ENCODE data around the gene POC1A.
A peak's percentile ranks its signal among the peaks of the same experiment; 100 is the strongest.

POC1A gene

DNA sequence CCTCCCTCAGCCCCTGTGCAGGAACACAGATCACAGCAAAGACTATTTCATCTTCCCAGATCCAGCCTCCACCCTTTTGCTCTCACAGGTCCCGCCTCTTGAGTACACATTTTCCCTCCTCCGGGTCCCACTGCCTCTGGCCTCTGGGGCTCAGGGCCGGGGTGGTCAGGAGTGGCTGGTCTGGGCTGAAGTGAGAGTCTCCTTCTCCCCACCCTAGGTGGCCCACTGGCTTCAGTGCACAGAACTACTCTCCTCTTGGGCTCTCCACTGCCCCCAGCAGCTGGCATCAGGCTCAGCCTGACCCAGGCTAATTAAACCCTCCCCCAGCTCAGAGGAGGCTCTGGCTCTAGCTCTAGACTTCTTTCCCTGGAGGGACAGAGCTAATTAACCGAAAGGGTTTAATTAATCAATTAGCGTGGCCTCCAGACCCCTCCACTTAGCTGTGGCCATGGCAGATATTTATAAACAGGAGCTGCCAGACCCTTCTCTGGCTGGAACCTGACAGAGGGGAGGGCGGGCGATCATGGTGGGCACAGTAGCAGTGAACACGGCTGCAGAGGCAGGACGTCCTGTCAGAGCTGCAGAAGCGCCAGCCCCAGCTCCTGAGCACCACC is 113.0 kb downstream of the POC1A start:
- H3K4me3 ChIP-seq (ENCODE audit: low read depth, low read length), result no peak overlapping the region
- TF ChIP-seq, protein P1, sequence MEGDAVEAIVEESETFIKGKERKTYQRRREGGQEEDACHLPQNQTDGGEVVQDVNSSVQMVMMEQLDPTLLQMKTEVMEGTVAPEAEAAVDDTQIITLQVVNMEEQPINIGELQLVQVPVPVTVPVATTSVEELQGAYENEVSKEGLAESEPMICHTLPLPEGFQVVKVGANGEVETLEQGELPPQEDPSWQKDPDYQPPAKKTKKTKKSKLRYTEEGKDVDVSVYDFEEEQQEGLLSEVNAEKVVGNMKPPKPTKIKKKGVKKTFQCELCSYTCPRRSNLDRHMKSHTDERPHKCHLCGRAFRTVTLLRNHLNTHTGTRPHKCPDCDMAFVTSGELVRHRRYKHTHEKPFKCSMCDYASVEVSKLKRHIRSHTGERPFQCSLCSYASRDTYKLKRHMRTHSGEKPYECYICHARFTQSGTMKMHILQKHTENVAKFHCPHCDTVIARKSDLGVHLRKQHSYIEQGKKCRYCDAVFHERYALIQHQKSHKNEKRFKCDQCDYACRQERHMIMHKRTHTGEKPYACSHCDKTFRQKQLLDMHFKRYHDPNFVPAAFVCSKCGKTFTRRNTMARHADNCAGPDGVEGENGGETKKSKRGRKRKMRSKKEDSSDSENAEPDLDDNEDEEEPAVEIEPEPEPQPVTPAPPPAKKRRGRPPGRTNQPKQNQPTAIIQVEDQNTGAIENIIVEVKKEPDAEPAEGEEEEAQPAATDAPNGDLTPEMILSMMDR (IDR thresholded peaks at IDR 0.05; ENCODE audit: low read depth, low read length), result peak; percentile 27

DNA sequence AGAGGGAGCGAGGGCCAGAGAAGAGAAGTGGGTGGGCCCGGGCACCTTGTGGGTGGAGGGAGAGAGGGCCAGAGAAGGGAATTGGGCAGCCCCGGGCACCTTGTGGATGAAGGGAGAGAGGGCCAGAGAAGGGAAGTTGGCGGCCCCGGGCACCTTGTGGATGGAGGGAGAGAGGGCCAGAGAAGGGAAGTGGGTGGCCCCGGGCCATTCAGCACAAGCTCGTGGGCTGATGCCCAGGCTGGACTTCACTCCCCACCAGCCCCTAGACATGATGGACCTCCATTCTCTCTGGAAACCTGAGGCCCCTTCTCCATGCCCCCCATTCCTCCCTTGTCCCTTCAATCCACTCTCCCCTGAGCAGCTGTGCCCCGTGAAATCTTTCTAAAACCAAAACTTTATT is 113.6 kb downstream of the POC1A start:
- TF ChIP-seq, protein P1 (IDR thresholded peaks at IDR 0.05; ENCODE audit: low read depth, low read length), result no peak

DNA sequence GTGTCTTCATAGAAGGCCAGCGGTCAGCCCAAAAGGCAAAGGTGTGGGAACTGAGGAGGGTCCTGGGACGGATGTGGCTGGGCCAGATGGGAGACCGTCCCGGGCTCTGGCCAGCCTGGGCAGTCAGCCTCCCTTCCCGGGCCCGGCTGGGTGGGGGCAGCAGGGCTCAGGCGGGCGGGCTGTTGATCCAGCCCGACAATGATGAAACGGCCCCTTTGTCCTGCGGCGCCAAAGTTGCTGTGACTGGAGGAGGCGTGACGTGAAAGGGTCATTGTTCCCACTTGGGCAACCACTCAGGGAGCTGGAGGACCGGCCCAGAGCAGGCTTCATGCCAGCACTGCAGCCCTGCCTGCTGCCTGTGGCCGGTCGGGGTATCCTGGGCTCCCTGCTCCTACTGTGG is 114.4 kb downstream of the POC1A start:
- TF ChIP-seq, protein P1 (IDR thresholded peaks at IDR 0.05; ENCODE audit: low read depth, low read length), result no peak
- no peak overlapping the region for H3K4me3 ChIP-seq (ENCODE audit: low read depth, low read length)

More for the DNA sequence above, 113.6 kb downstream of the POC1A start:
- no peak overlapping the region for H3K4me3 ChIP-seq (ENCODE audit: low read depth, low read length)

DNA sequence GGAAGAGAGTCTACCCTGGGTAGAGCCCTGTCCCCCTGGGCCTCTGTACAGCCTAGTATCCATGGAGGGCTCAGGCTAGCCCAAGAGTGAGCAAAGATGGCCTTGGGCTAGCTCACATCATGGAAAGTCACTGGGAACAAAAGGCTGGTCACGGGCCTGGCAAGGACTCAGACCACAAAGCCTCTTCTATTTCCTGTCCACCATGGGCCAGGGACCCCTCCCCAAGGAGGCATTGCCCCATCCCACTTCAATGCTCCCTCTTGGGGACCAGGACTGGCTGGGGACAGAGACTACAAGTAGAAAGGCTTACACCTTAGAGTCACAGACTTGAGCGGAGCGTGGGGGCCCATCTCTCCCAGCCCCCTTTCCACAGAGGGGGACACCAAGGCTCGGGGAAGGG is 114.8 kb downstream of the POC1A start:
- TF ChIP-seq, protein P1 (IDR thresholded peaks at IDR 0.05; ENCODE audit: low read depth, low read length), result no peak
- no peak overlapping the region for H3K4me3 ChIP-seq (ENCODE audit: low read depth, low read length)

DNA sequence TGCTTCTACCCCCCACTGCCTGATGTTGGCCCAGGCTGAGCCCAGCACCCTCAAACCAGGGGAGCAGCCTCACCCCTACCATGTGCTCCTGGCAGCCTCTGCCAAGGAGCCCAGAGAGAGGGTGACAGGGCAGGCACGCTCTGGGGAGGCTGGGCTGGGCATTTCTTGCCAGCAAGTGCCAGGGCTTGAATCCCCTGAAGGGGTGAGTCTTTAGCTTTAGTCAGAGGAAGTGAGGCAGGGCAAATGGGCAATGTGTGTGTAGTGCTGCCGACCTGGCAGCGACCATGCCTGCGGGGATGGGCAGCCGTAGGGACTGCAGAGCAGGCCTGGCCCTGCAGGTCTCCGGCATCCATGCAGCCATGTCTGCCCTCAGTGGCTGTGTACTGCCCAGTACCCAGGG is 116.0 kb downstream of the POC1A start:
- no peak overlapping the region for H3K4me3 ChIP-seq (ENCODE audit: low read depth, low read length)
- TF ChIP-seq, protein P1 (IDR thresholded peaks at IDR 0.05; ENCODE audit: low read depth, low read length), result no peak

DNA sequence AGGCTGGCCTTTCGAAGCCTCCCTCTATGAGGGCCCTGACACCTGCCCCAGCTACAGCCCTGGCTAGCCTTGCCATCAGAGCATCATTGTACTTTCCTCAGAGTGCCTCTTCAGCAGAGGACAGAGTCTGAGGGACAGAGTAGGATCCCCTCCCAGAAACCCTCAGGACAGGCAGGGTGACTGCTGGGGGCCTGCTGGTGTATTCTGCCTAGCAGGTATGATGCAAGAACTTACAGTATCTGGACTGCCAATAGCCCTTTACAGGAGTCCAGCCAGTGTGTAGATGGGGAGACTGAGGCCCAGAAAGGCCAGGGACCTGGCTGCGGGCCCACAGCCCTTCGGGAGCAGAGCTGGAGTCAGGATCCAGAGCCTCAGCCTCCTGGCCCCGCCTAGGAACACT is 116.9 kb downstream of the POC1A start:
- TF ChIP-seq, protein P1 (IDR thresholded peaks at IDR 0.05; ENCODE audit: low read depth, low read length), result no peak
- no peak overlapping the region for H3K4me3 ChIP-seq (ENCODE audit: low read depth, low read length)

DNA sequence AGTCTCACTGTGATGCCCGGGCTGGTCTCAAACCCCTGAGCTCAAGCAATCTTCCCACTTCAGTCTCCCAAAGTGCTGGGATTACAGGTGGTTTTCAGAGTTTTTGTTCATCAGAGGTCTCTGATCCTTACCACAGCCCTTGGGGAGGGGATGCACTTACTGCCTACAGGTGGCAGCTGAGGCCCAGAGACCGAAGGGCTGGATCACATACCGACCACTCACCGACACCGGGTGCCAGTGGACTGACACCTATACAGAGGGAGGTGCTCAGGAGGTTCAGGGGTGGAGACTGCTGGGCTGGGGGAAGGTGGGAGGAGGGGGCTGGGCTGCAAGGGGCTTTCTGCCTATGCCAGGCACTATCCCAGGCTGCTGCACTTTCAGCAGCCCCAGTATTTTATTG is 117.4 kb downstream of the POC1A start:
- TF ChIP-seq, protein P1 (IDR thresholded peaks at IDR 0.05; ENCODE audit: low read depth, low read length), result no peak
- H3K4me3 ChIP-seq (ENCODE audit: low read depth, low read length), result no peak overlapping the region

Measured in WI38 (cell line).